ENCODE measurements around the gene ATP6V0A4.

Gene ATP6V0A4

DNA sequence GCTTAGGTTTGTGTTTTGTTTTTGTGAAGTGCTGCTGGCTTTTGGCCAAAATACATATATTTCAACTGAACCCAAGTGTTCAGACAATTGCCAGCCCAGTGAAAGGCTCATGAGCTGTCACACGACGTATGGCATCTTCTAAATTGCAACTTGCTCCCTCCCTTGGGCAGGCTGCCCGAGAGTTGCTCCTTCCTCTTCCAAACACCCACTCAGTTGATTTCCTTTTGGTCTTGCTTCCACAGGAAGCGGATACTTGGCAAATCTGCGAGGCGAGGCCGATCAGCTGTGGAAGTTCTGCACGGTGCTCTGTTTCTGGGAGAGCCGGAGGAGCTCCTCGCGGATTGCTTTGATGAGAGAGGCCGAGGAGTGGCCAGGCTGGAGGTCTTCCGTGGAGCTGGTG, 39.6 kb upstream of the ATP6V0A4 start:
- ChIA-PET CTCF (no interaction called here), POLR2A (no interaction called here)
- TF ChIP-seq, protein P1, sequence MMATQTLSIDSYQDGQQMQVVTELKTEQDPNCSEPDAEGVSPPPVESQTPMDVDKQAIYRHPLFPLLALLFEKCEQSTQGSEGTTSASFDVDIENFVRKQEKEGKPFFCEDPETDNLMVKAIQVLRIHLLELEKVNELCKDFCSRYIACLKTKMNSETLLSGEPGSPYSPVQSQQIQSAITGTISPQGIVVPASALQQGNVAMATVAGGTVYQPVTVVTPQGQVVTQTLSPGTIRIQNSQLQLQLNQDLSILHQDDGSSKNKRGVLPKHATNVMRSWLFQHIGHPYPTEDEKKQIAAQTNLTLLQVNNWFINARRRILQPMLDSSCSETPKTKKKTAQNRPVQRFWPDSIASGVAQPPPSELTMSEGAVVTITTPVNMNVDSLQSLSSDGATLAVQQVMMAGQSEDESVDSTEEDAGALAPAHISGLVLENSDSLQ (IDR thresholded peaks at IDR 0.05) = no peak
- no peak for TF ChIP-seq ZNF384 (IDR thresholded peaks at IDR 0.05)
- no peak for TF ChIP-seq ELF4 (IDR thresholded peaks at IDR 0.05)
- no peak for TF ChIP-seq ARNT (IDR thresholded peaks at IDR 0.05)
- no peak for TF ChIP-seq BHLHE40 (IDR thresholded peaks at IDR 0.05; ENCODE audit: borderline replicate concordance)
- TF ChIP-seq NFRKB (IDR thresholded peaks at IDR 0.05) = no peak
- TF ChIP-seq LEF1 (IDR thresholded peaks at IDR 0.05; ENCODE audit: borderline replicate concordance) = no peak
- TF ChIP-seq SUZ12 (IDR thresholded peaks at IDR 0.05) = no peak
- TF ChIP-seq FOXM1 (IDR thresholded peaks at IDR 0.05; ENCODE audit: borderline replicate concordance) = no peak
- no peak for TF ChIP-seq FOXA1 (IDR thresholded peaks at IDR 0.05)
- TF ChIP-seq HDGF (IDR thresholded peaks at IDR 0.05; ENCODE audit: borderline replicate concordance) = no peak
- TF ChIP-seq CTBP1 (IDR thresholded peaks at IDR 0.05; ENCODE audit: borderline replicate concordance) = no peak
- no peak for TF ChIP-seq TARDBP (IDR thresholded peaks at IDR 0.05)
- TF ChIP-seq FOXK2 (IDR thresholded peaks at IDR 0.05) = no peak
- no peak for TF ChIP-seq L3MBTL2 (conservative IDR thresholded peaks at IDR 0.05)
- no peak for TF ChIP-seq SP1 (IDR thresholded peaks at IDR 0.05)
- no peak for DNase-seq (ENCODE audit: extremely low spot score)

DNA sequence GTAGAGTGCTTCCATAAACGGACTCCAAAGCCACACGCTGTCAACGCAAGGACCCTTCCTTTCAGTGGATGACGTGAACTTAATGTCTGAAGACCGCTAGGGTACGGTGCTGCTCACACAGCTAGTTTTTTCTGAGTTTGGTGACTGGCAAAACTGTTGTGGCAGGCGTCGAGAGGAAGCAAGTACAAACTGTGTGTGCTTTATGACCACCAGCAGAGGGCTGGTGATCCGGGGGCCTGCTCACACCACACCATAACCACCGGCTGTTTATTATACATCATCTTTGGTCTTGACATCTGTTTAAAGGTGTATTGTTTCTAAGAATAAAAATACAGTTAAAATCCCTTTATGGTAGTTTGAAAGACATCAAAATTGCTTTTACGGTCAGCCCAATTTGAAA, 37.1 kb upstream of the ATP6V0A4 start:
- no peak for TF ChIP-seq CTBP1 (IDR thresholded peaks at IDR 0.05; ENCODE audit: borderline replicate concordance)
- no peak for TF ChIP-seq ARNT (IDR thresholded peaks at IDR 0.05)
- no peak for TF ChIP-seq FOXM1 (IDR thresholded peaks at IDR 0.05; ENCODE audit: borderline replicate concordance)
- TF ChIP-seq BHLHE40 (IDR thresholded peaks at IDR 0.05; ENCODE audit: borderline replicate concordance) = no peak
- TF ChIP-seq LEF1 (IDR thresholded peaks at IDR 0.05; ENCODE audit: borderline replicate concordance) = no peak
- no peak for TF ChIP-seq L3MBTL2 (conservative IDR thresholded peaks at IDR 0.05)
- TF ChIP-seq SP1 (IDR thresholded peaks at IDR 0.05) = no peak
- TF ChIP-seq FOXK2 (IDR thresholded peaks at IDR 0.05) = no peak
- no peak for TF ChIP-seq NFRKB (IDR thresholded peaks at IDR 0.05)
- TF ChIP-seq FOXA1 (IDR thresholded peaks at IDR 0.05) = no peak
- ChIA-PET CTCF (no interaction called here), POLR2A (no interaction called here)
- DNase-seq (ENCODE audit: extremely low spot score) = no peak

DNA sequence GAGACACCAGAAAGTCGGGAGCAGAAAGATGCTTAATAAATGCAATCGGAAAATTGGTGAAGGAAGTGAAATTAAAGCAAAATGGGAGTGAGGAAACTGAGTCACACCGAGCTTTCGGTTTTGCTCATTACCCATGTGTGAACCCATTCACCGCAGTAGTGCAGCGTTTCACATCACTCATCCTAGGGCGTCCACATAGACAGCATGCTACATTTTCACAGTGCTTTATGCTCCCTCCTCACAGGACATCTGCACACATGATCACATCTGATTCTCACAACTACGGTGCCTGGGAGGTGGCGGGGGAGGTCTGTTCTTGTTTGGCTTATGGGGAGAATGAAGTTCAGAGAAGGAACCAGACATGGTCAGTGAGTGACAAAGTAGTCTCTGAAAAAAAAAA, 36.6 kb upstream of the ATP6V0A4 start:
- DNase-seq (ENCODE audit: extremely low spot score) = no peak
- no peak for TF ChIP-seq TARDBP (IDR thresholded peaks at IDR 0.05)
- POLR2A ChIA-PET = no interaction called here
- CTCF ChIA-PET = no interaction called here

- POLR2A ChIA-PET = no interaction called here
- no peak for TF ChIP-seq TARDBP (IDR thresholded peaks at IDR 0.05)
- no peak for TF ChIP-seq SP1 (IDR thresholded peaks at IDR 0.05)
- no peak for TF ChIP-seq ZNF384 (IDR thresholded peaks at IDR 0.05)
- no peak for TF ChIP-seq ARNT (IDR thresholded peaks at IDR 0.05)
- TF ChIP-seq, protein P1 (IDR thresholded peaks at IDR 0.05) = no peak
- no peak for TF ChIP-seq CTBP1 (IDR thresholded peaks at IDR 0.05; ENCODE audit: borderline replicate concordance)
- TF ChIP-seq FOXK2 (IDR thresholded peaks at IDR 0.05) = no peak
- no peak for TF ChIP-seq L3MBTL2 (conservative IDR thresholded peaks at IDR 0.05)
- CTCF ChIA-PET = no interaction called here
Observed at GRCh38 chr7:138833596-138833995, 35.6 kb upstream of the ATP6V0A4 start.

GRCh38 chr7:138832966-138833365, 35.0 kb upstream of the ATP6V0A4 start:
- TF ChIP-seq SUZ12 (IDR thresholded peaks at IDR 0.05) = no peak
- TF ChIP-seq FOXM1 (IDR thresholded peaks at IDR 0.05; ENCODE audit: borderline replicate concordance) = no peak
- TF ChIP-seq FOXK2 (IDR thresholded peaks at IDR 0.05) = no peak
- no peak for TF ChIP-seq HDGF (IDR thresholded peaks at IDR 0.05; ENCODE audit: borderline replicate concordance)
- no peak for TF ChIP-seq ELF4 (IDR thresholded peaks at IDR 0.05)
- TF ChIP-seq TARDBP (IDR thresholded peaks at IDR 0.05) = no peak
- TF ChIP-seq ARNT (IDR thresholded peaks at IDR 0.05) = no peak
- no peak for TF ChIP-seq FOXA1 (IDR thresholded peaks at IDR 0.05)
- TF ChIP-seq L3MBTL2 (conservative IDR thresholded peaks at IDR 0.05) = no peak
- no peak for TF ChIP-seq LEF1 (IDR thresholded peaks at IDR 0.05; ENCODE audit: borderline replicate concordance)
- no peak for TF ChIP-seq CTBP1 (IDR thresholded peaks at IDR 0.05; ENCODE audit: borderline replicate concordance)
- TF ChIP-seq BHLHE40 (IDR thresholded peaks at IDR 0.05; ENCODE audit: borderline replicate concordance) = no peak
- TF ChIP-seq, protein P1 (IDR thresholded peaks at IDR 0.05) = no peak
- no peak for TF ChIP-seq ZNF384 (IDR thresholded peaks at IDR 0.05)
- TF ChIP-seq SP1 (IDR thresholded peaks at IDR 0.05) = no peak
- DNase-seq (ENCODE audit: extremely low spot score) = no peak
- ChIA-PET CTCF (no interaction called here), POLR2A (no interaction called here)

More at GRCh38 chr7:138833596-138833995, 35.6 kb upstream of the ATP6V0A4 start:
- no peak for DNase-seq (ENCODE audit: extremely low spot score)

GRCh38 chr7:138829335-138829734, 31.3 kb upstream of the ATP6V0A4 start:
- no peak for TF ChIP-seq FOXM1 (IDR thresholded peaks at IDR 0.05; ENCODE audit: borderline replicate concordance)
- no peak for TF ChIP-seq HDGF (IDR thresholded peaks at IDR 0.05; ENCODE audit: borderline replicate concordance)
- TF ChIP-seq SP1 (IDR thresholded peaks at IDR 0.05) = no peak
- TF ChIP-seq FOXA1 (IDR thresholded peaks at IDR 0.05) = no peak
- no peak for TF ChIP-seq TARDBP (IDR thresholded peaks at IDR 0.05)
- TF ChIP-seq ARNT (IDR thresholded peaks at IDR 0.05) = no peak
- no peak for TF ChIP-seq LEF1 (IDR thresholded peaks at IDR 0.05; ENCODE audit: borderline replicate concordance)
- no peak for TF ChIP-seq L3MBTL2 (conservative IDR thresholded peaks at IDR 0.05)
- TF ChIP-seq NFRKB (IDR thresholded peaks at IDR 0.05) = no peak
- TF ChIP-seq BHLHE40 (IDR thresholded peaks at IDR 0.05; ENCODE audit: borderline replicate concordance) = no peak
- no peak for TF ChIP-seq SUZ12 (IDR thresholded peaks at IDR 0.05)
- POLR2A ChIA-PET = no interaction called here
- CTCF ChIA-PET = no interaction called here
- no peak for DNase-seq (ENCODE audit: extremely low spot score)

GRCh38 chr7:138828302-138828701, 30.3 kb upstream of the ATP6V0A4 start:
- TF ChIP-seq ELF4 (IDR thresholded peaks at IDR 0.05) (no peak), TARDBP (IDR thresholded peaks at IDR 0.05) (no peak), SUZ12 (IDR thresholded peaks at IDR 0.05) (no peak), SP1 (IDR thresholded peaks at IDR 0.05) (no peak), CTBP1 (IDR thresholded peaks at IDR 0.05; ENCODE audit: borderline replicate concordance) (no peak), BHLHE40 (IDR thresholded peaks at IDR 0.05; ENCODE audit: borderline replicate concordance) (no peak), ZNF384 (IDR thresholded peaks at IDR 0.05) (no peak), ARNT (IDR thresholded peaks at IDR 0.05) (no peak), HDGF (IDR thresholded peaks at IDR 0.05; ENCODE audit: borderline replicate concordance) (no peak), L3MBTL2 (conservative IDR thresholded peaks at IDR 0.05) (no peak), FOXA1 (IDR thresholded peaks at IDR 0.05) (no peak), FOXK2 (IDR thresholded peaks at IDR 0.05) (no peak), NFRKB (IDR thresholded peaks at IDR 0.05) (no peak), LEF1 (IDR thresholded peaks at IDR 0.05; ENCODE audit: borderline replicate concordance) (no peak), FOXM1 (IDR thresholded peaks at IDR 0.05; ENCODE audit: borderline replicate concordance) (no peak)
- TF ChIP-seq, protein P1 (IDR thresholded peaks at IDR 0.05) = no peak
- ChIA-PET CTCF (no interaction called here), POLR2A (no interaction called here)
- no peak for DNase-seq (ENCODE audit: extremely low spot score)
